ENCODE measurements around the gene SYNGR3.

The SYNGR3 gene

DNA sequence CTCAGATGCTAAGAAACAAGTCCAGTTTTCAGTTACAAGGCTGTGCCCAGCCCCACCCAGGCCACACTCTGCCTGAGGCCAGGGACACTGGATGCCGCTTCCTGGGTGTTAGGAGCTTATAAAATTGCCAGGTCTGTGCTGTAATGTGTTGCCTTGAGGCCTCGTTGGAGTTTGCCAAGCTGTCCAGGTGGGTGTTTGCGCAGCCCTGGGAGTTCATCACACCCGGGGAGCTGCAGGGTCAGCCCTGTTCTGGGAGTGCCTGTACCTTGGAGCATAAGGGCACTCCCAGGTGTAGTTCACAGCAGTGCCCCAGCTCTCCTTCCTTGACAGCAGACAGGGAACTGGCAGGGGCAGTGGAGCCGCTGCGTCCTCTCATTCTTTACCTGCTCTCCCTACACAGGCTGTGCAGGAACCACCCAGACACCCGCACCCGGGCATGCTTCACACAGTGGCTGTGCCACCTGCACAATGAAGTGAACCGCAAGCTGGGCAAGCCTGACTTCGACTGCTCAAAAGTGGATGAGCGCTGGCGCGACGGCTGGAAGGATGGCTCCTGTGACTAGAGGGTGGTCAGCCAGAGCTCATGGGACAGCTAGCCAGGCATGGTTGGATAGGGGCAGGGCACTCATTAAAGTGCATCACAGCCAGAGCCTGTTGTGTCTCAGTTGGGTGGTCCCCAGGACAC, 4.2 kb upstream of the SYNGR3 start:
- DNase-seq = no peak
- TF ChIP-seq POLR2A (IDR thresholded peaks at IDR 0.05; ENCODE audit: low read length) (no peak), GATA1 (IDR thresholded peaks at IDR 0.05; ENCODE audit: low read depth, low read length) (no peak)

DNA sequence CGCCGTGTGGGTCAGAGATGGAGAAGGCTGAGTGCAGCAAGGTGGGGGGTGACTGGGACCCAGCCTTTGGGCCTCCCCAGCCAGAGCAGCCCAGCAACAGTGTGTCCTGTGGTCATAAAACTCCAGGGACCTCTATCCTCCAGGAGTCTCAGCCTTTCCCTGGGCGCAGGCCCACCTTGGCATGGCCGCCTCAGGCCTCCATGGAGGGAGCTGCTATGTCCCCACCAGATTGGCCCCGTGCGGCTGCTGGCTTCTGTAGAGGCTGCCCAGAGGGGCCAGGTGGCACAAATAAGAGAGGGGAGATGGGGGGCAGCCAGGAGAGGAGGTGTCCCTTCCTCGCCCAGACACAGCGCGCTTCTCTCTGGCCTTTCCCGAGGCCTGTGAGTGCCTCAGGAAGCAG, 2.6 kb upstream of the SYNGR3 start:
- TF ChIP-seq POLR2A (IDR thresholded peaks at IDR 0.05; ENCODE audit: low read length) (no peak), GATA1 (IDR thresholded peaks at IDR 0.05; ENCODE audit: low read depth, low read length) (no peak)
- DNase-seq = no peak

DNA sequence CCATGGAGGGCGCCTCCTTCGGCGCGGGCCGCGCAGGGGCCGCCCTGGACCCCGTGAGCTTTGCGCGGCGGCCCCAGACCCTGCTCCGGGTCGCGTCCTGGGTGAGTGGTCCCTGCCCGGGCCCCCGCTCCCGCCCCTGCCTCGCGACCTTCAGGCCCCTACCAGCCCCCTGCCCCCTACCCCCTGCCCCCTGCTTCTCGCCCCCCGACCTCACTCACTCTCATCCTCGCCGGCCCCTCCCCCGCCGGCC, 256 bp downstream of the SYNGR3 start:
- no peak for DNase-seq
- no peak for TF ChIP-seq POLR2A (IDR thresholded peaks at IDR 0.05; ENCODE audit: low read length)
- no peak for TF ChIP-seq GATA1 (IDR thresholded peaks at IDR 0.05; ENCODE audit: low read depth, low read length)

DNA sequence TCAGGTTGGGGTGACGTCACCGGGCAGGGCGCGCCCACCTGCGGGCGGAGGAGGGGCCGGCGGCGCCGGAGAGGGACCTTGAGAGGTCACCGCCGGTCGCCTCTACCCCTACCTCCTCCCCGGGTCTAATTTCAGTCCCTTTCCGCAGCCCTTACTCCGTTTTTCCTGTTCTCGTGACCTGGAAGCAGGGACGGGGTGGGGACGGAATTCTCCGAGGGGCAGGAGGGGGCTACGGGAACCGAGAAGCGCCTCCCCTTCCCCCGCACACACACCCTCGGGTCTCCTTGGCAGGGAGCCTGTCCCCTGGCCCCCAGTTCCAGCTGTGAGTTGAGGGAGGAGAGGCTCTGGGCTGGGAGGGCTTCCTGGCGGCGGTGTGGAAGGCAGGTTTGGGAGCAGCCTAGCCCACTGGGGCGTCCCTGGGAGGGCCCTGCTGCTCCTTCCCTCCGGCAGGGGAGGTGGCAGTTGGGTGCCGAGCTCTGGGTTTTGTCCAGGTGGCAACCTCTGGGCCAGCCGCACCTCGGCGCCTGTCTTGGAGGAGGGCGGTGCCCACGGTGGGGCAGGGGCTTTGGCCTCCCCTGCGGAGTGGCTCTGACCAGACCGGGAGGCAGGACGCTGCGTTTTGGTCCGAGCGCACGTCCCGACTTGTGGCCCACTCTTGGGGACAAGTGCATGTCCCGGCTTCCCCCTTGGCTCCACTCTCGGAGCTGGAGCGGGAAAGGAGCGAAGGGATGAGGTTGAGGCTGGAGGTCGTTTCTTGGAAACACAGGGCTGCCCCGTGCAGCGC, 773 bp downstream of the SYNGR3 start:
- TF ChIP-seq POLR2A (IDR thresholded peaks at IDR 0.05; ENCODE audit: low read length) (no peak), GATA1 (IDR thresholded peaks at IDR 0.05; ENCODE audit: low read depth, low read length) (no peak)
- peak; percentile 39 to 60 for DNase-seq

DNA sequence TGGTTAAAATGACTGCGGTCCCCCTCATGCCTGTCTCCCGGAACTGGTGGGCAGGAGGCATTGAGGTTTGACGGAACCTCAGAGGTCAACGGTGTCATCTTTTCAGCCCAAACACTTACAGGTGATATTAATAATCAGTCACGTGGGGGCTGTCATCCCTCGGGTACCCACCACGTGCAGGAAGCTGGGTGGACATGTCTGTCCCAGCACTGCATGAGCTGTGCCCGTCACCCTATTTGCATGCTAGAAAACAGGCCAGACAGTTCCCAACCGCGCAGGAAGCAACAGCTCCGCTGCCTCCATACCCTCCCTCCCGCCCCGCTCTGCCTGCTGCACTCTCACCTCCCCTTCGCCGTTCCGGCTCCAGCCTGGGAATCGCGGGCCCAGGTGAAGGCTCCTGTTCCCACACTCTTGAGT, 1.4 kb downstream of the SYNGR3 start:
- TF ChIP-seq GATA1 (IDR thresholded peaks at IDR 0.05; ENCODE audit: low read depth, low read length) (no peak), POLR2A (IDR thresholded peaks at IDR 0.05; ENCODE audit: low read length) (no peak)
- DNase-seq = no peak

DNA sequence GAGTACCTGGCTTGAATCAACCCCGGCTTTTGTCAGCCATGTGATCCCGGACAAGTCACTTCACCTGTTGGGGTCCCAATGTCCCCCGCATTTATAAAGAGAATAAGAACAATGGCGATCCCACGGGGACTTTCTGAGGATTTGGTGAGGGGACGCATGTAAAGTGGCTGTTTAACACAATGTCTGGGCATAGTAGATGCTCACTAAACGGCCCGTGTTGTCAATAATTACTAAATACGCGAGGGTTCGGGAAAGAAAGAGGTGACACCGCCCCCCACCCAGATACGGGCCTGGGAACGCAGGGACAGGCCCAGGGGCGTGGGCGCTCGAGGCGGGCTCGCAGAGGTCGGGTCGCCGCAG, 1.8 kb downstream of the SYNGR3 start:
- DNase-seq = no peak
- TF ChIP-seq POLR2A (IDR thresholded peaks at IDR 0.05; ENCODE audit: low read length) (no peak), GATA1 (IDR thresholded peaks at IDR 0.05; ENCODE audit: low read depth, low read length) (no peak)

DNA sequence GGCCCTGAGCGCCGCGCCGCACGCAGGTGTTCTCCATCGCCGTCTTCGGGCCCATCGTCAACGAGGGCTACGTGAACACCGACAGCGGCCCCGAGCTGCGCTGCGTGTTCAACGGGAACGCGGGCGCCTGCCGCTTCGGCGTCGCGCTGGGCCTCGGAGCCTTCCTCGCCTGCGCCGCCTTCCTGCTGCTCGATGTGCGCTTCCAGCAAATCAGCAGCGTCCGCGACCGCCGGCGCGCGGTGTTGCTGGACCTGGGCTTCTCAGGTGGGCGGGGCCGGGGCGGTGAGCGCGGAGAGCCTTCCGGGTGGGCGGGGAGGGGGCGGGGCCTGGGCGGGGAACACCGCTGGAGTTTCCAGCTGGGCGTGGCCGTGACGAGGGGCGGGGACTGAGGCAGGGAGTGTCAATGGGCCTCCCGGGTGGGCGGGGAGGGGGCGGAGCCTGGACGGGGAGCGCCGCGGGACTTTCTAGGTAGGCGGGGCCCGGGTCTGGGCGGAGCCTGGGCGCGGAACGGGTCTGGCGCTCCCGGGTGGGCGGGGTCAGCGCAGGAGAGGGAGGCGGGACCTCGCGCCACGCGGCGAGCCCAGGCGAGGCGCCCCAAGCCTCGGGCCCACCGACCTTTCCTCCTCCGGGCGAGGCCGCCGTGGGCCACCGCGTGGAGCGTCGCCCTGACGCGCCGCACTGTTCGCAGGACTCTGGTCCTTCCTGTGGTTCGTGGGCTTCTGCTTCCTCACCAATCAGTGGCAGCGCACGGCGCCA, 2.4 kb downstream of the SYNGR3 start:
- no peak for TF ChIP-seq GATA1 (IDR thresholded peaks at IDR 0.05; ENCODE audit: low read depth, low read length)
- TF ChIP-seq POLR2A (IDR thresholded peaks at IDR 0.05; ENCODE audit: low read length) = no peak
- DNase-seq = peak; percentile 94 to 98

DNA sequence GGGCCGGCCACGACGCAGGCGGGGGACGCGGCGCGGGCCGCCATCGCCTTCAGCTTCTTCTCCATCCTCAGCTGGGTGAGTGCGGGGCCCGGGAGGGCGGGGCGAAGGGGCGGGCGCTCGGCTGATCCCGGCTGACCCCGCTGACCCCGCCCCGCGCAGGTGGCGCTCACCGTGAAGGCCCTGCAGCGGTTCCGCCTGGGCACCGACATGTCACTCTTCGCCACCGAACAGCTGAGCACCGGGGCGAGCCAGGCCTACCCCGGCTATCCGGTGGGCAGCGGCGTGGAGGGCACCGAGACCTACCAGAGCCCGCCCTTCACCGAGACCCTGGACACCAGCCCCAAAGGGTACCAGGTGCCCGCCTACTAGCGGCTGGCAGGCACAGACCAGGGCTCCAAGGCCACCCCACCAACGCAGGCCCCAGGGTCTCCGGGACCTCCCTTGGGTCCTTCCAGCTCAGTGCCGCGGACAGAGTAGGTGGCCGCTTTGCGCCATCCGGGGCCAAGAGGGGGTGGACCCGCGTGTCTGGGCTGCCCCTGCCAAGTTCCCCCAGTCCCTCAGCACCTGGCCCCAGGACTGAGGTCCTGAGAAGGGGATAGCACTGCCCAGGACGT, 3.0 kb downstream of the SYNGR3 start:
- TF ChIP-seq POLR2A (IDR thresholded peaks at IDR 0.05; ENCODE audit: low read length) = no peak
- TF ChIP-seq GATA1 (IDR thresholded peaks at IDR 0.05; ENCODE audit: low read depth, low read length) = no peak
- DNase-seq = no peak

DNA sequence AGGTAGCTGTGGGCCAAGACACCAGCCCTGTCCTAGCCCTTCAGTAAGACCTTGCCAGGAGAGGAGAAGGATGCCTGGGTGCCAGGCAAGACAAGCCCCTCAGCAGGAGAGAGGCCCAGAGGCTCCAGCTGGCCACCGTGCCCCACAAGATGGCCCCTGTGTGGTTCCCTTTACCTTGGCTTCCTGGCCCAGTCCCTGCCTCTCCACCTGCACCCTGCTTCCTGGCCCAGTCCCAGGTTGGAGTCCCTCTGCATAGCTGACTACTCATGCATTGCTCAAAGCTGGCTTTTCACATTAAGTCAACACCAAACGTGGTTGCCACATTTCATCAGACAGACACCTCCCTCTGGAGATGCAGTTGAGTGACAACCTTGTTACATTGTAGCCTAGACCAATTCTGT, 4.0 kb downstream of the SYNGR3 start:
- DNase-seq = no peak

DNA sequence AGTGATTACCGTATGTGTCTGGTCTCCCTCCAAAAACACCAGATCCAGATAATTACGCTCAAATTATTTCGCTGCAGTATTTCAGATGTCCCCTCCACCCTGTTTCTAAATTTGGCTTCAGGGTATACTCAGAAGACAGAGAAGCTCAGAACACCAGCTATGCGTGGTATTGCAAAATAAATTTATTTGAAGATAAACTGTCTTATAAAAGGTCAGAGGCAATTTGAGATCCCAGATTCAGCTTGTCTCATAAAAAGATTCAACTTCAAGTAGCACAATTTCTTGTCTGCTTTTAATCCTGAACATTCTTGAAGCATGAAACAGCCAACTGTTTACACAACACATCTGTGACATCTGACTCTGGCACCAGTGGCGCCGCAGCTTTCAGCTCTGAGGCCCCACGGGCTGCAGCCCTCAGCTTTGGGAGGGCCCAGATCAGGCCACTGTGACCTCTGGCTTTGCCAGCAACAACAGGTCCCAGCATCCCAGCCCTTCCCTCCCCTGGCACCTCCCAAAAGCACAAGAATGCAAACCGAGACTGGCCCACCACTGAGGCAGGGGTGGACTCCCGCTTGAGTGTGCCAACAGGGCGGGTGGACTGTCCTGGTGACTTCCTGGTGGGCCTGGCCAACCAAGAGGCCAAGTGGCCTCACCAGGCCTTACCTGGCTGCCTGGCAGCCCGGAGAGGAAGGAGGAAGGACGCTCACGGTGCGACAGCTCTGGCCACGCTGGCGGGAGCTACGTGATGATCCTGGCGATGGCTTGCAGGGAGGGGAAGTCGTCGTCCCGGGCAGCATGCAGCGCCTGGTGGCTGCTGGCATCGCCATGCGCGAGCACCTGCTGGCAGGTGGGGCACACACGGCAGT, 8.0 kb downstream of the SYNGR3 start:
- DNase-seq = no peak
- TF ChIP-seq GATA1 (IDR thresholded peaks at IDR 0.05; ENCODE audit: low read depth, low read length) = no peak
- TF ChIP-seq POLR2A (IDR thresholded peaks at IDR 0.05; ENCODE audit: low read length) = no peak

More for the DNA sequence above, 4.0 kb downstream of the SYNGR3 start:
- TF ChIP-seq POLR2A (IDR thresholded peaks at IDR 0.05; ENCODE audit: low read length) (no peak), GATA1 (IDR thresholded peaks at IDR 0.05; ENCODE audit: low read depth, low read length) (no peak)

DNA sequence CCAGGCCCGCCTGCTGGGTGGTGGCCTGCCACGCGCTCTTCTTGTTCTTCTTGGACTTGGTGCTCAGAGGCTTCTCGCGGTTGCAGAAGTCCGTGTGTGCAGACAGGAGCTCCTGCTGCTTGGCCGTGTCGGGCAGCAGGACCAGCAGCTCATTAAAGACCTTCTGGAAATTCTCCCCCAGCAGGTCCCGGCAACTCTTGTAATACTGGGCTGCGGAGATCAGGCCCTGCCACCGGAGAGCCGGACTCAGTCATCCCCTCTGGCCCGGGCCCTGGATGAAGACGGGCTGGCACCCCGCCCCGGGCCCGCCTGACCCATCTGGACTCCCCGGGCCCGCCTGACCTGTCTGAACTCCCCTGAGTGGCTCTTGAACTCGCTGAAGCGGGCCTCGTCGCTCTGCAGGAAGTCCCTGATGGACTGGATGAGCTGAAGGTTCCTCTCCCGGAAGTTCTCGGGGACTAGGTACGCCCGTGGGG, 8.6 kb downstream of the SYNGR3 start:
- TF ChIP-seq GATA1 (IDR thresholded peaks at IDR 0.05; ENCODE audit: low read depth, low read length) (no peak), POLR2A (IDR thresholded peaks at IDR 0.05; ENCODE audit: low read length) (no peak)
- DNase-seq = no peak

DNA sequence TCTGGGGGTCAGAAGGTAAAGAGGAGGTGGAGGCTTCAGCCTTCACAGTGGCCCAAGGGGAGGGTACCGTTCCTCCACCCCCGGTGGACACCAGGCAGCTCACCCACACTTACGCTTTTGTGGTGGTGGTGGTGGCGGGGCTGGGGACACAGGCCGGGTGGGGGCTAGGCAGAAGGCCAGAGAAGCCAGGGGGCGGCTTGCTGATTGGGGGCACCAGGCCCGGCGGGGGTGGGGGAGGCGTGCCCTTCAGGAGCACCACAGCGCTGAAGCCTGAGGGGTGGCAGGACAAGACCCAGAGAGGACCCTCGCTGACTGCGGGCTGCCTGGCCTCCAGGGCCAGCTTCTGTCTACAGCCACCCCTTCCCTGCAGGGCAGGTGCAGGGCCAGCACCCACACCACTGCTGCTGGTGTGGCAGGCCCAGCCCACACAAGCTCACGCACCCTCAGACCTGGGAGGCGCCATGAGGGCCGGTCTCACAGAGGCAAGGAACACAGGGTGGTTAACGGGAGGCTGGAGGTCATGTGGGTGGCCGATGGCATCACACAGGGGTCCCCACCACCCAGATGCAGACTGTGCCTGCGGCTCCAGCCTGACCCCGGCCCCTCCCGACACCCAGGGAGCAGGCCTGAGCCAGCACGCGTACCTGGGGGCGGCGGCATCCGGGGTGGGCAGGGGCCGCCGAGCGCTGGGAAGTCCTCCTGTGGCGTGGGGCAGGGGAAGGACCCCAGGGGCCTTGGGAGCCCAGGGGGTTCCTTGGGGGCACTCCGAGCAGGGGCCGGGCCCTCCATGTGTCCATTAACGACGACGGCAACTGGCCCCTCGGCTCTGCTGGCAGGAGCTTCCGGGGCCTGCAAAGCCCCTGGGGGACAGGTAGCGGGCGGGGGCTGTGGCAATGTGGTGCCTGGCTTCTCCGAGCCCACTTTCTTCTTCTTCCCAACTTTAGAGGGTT, 9.4 kb downstream of the SYNGR3 start:
- DNase-seq = no peak
- TF ChIP-seq GATA1 (IDR thresholded peaks at IDR 0.05; ENCODE audit: low read depth, low read length) (no peak), POLR2A (IDR thresholded peaks at IDR 0.05; ENCODE audit: low read length) (no peak)

Data from erythroblast (primary cell).